Lower lobe of right lung (tissue), 2 donors: ENCODE measurements around the gene ATP5F1C. TPM values are rescaled to one million over a fixed set of nuclear protein-coding genes. Genes with fewer than 3 reads are reported as not detected.

Experiments
- ATAC-seq, 2 donors: fragments of 200-7000 bp; cut with Tn5 transposase; one replicate each; pipeline ENCODE4 v1.9.1; 2020 to 2022; ENCODE audit warnings: mild to moderate bottlenecking in 2 of 2, moderate library complexity in 2 of 2
- DNase-seq: peaks from one replicate; pipeline ENCODE4 v3.0.0-alpha.2; 2020
- H3K27ac ChIP-seq: fragments of 200-600 bp; one replicate; pipeline ENCODE4 v1.8.0; 2022
- H3K27me3 ChIP-seq: fragments of 200-600 bp; one replicate; pipeline ENCODE4 v1.8.0; 2022; ENCODE audit warnings: low read depth
- H3K36me3 ChIP-seq: fragments of 200-600 bp; one replicate; pipeline ENCODE4 v1.8.0; 2022; ENCODE audit warnings: mild to moderate bottlenecking
- H3K4me1 ChIP-seq: fragments of 200-600 bp; one replicate; pipeline ENCODE4 v1.8.0; 2022
- H3K4me3 ChIP-seq: fragments of 200-600 bp; one replicate; pipeline ENCODE4 v1.8.0; 2022; ENCODE audit warnings: mild to moderate bottlenecking
- H3K9me3 ChIP-seq: fragments of 200-600 bp; one replicate; pipeline ENCODE4 v1.8.0; 2022
- intact Hi-C: fragments of 100-400 bp; cut with DNase I; formaldehyde crosslinking; loops from one replicate; pipeline ENCODE4 v1.11.0; 2022
- total RNA-seq: library from RNA; stranded (reverse); fragmentation: NEBNext Ultra II Directional; extraction: Animal tissue kit (Norgen Biotek cat#: 25700); gene quantifications from one replicate; pipeline ENCODE4 v1.2.1, GENCODE V29; 2021
- TF ChIP-seq, protein P1 (sequence below): fragments of 200-600 bp; IDR thresholded peaks from one replicate; pipeline ENCODE4 v1.8.0; 2022; ENCODE audit warnings: antibody characterized with exemption, mild to moderate bottlenecking
- donor health status: DM: no; HTN: yes; CAD: no; lungs with severe emphysema.

The ATP5F1C gene
- total RNA-seq, 1 donor from 2014 or later: 183 TPM

DNA sequence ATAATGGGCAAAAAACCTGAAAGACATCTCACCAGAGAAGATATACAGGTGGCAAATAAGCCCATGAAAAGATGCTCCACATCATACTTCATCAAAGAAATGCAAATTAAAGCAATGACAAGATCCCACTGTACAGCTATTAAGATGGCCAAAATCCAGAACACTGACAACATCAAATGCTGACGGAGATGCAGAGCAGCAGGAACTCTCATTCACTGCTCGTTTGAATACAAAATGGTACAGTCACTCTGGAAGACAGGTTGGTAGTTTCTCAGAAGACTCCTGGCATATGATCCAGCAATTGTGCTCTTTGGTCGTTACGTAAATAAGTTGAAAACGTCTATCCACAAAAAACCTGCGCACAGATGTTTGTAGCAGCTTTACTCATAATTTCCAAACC, 35.7 kb upstream of the ATP5F1C start:
- intact Hi-C loops: no loop called here
- ATAC-seq (no peak), DNase-seq (no peak)
- H3K4me1 ChIP-seq: no peaks in the 10 kb centered on the region
- H3K27ac ChIP-seq: no peak overlapping the region
- no peak overlapping the region for H3K4me3 ChIP-seq
- TF ChIP-seq, protein P1, sequence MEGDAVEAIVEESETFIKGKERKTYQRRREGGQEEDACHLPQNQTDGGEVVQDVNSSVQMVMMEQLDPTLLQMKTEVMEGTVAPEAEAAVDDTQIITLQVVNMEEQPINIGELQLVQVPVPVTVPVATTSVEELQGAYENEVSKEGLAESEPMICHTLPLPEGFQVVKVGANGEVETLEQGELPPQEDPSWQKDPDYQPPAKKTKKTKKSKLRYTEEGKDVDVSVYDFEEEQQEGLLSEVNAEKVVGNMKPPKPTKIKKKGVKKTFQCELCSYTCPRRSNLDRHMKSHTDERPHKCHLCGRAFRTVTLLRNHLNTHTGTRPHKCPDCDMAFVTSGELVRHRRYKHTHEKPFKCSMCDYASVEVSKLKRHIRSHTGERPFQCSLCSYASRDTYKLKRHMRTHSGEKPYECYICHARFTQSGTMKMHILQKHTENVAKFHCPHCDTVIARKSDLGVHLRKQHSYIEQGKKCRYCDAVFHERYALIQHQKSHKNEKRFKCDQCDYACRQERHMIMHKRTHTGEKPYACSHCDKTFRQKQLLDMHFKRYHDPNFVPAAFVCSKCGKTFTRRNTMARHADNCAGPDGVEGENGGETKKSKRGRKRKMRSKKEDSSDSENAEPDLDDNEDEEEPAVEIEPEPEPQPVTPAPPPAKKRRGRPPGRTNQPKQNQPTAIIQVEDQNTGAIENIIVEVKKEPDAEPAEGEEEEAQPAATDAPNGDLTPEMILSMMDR: no peak
- no peaks in the 10 kb centered on the region for H3K9me3 ChIP-seq
- H3K36me3 ChIP-seq: peaks cover 69% of the 10 kb centered on the region
- H3K27me3 ChIP-seq: no peaks in the 10 kb centered on the region

DNA sequence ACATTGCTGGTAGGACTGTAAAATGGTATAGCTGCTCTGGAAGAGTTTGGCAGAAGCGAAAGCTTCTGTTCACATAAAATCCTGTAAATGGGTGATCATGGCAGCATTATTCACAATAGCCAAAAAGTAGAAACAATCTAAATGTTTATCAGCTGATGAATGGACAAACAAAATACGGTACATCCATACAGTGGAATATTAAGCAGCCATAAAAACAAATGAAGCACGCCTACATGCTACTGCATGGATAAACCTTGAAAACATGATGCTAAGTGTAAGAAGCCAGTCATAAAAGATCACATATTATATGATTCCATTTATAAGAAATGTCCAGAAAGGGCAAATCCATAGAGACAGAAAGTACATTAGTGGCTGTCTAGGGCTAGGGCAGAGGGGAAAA, 32.9 kb upstream of the ATP5F1C start:
- intact Hi-C loops: no loop called here
- ATAC-seq (no peak), DNase-seq (no peak)
- H3K27me3 ChIP-seq: no peaks in the 10 kb centered on the region
- no peak overlapping the region for H3K27ac ChIP-seq
- peaks cover 97% of the 10 kb centered on the region for H3K36me3 ChIP-seq
- no peaks in the 10 kb centered on the region for H3K4me1 ChIP-seq
- no peaks in the 10 kb centered on the region for H3K9me3 ChIP-seq
- H3K4me3 ChIP-seq: no peak overlapping the region
- TF ChIP-seq, protein P1: no peak

GRCh38 chr10:7756360-7756992, 31.5 kb upstream of the ATP5F1C start:
- ATAC-seq (no peak), DNase-seq (no peak)
- peaks cover 97% of the 10 kb centered on the region for H3K36me3 ChIP-seq
- no peaks in the 10 kb centered on the region for H3K9me3 ChIP-seq
- intact Hi-C loops: no loop called here
- no peaks in the 10 kb centered on the region for H3K27me3 ChIP-seq
- no peaks in the 10 kb centered on the region for H3K4me1 ChIP-seq
- H3K27ac ChIP-seq: no peak overlapping the region
- H3K4me3 ChIP-seq: no peak overlapping the region
- TF ChIP-seq, protein P1: peak; percentile 23

- TF ChIP-seq, protein P1: no peak
- Histone ChIP-seq H3K4me1 (no peaks in the 10 kb centered on the region), H3K27ac (no peak overlapping the region), H3K27me3 (no peaks in the 10 kb centered on the region), H3K9me3 (no peaks in the 10 kb centered on the region), H3K36me3 (peaks cover 100% of the 10 kb centered on the region), H3K4me3 (no peak overlapping the region)
- ATAC-seq (no peak), DNase-seq (no peak)
- intact Hi-C loops: no loop called here
Observed at GRCh38 chr10:7763929-7764328, 24.0 kb upstream of the ATP5F1C start.

DNA sequence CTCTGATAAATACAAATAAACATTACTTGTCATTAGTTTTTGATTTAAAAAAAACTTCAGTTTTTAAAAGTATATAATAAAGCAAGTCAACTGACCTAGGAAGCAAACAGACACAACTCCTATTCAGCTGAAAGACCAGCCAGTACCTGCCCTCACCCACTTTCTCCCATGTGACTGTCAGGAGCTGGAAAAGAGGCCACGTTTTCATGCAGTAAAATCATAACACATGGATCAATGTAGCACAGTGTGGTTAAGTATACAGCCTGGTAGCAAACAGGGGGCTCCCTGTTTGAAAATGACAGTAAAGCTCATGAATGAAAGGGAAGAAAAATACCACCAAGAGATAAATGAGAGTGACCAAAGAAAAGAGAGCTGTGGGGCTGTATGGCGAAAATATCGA, 21.7 kb upstream of the ATP5F1C start:
- TF ChIP-seq, protein P1: no peak
- H3K27me3 ChIP-seq: no peaks in the 10 kb centered on the region
- H3K9me3 ChIP-seq: no peaks in the 10 kb centered on the region
- H3K36me3 ChIP-seq: peaks cover 98% of the 10 kb centered on the region
- no peak for ATAC-seq
- no peak for DNase-seq
- no peak overlapping the region for H3K27ac ChIP-seq
- no peaks in the 10 kb centered on the region for H3K4me1 ChIP-seq
- H3K4me3 ChIP-seq: no peak overlapping the region
- intact Hi-C loops: no loop called here
